Mucosa of stomach (tissue), 1 donor: ENCODE results near the gene LACC1.

Experiments used
- H3K27me3 ChIP-seq: one replicate; pipeline ENCODE4 v1.7.0; 2013; ENCODE audit warnings: mild to moderate bottlenecking, low read length; ENCODE audit not compliant: control insufficient read depth, insufficient read depth
- H3K36me3 ChIP-seq: one replicate; pipeline ENCODE4 v1.7.0; 2013; ENCODE audit warnings: low read length; ENCODE audit not compliant: control insufficient read depth, insufficient read depth
- H3K4me1 ChIP-seq: one replicate; pipeline ENCODE4 v1.7.0; 2013; ENCODE audit warnings: mild to moderate bottlenecking, low read length; ENCODE audit not compliant: control insufficient read depth, insufficient read depth
- H3K4me3 ChIP-seq: one replicate; pipeline ENCODE4 v1.7.0; 2013; ENCODE audit warnings: low read length
- H3K9ac ChIP-seq: one replicate; pipeline ENCODE4 v1.7.0; 2013; ENCODE audit warnings: mild to moderate bottlenecking, low read length, moderate library complexity
- H3K9me3 ChIP-seq: one replicate; pipeline ENCODE4 v1.7.0; 2013; ENCODE audit warnings: mild to moderate bottlenecking, low read length, moderate library complexity; ENCODE audit not compliant: control insufficient read depth
- donor health status: Pancreatic carcinoma.

The LACC1 gene

GRCh38 chr13:43872181-43872580 is 7.5 kb upstream of the LACC1 start:
- Histone ChIP-seq H3K9ac (no peak overlapping the region), H3K4me3 (no peak overlapping the region), H3K4me1 (no peaks in the 10 kb centered on the region), H3K27me3 (no peaks in the 10 kb centered on the region), H3K36me3 (no peaks in the 10 kb centered on the region), H3K9me3 (no peaks in the 10 kb centered on the region)

GRCh38 chr13:43874504-43875092 is 5.1 kb upstream of the LACC1 start:
- H3K9me3 ChIP-seq, result no peaks in the 10 kb centered on the region
- no peak overlapping the region for H3K9ac ChIP-seq
- H3K4me1 ChIP-seq, result peaks cover 6% of the 10 kb centered on the region
- no peaks in the 10 kb centered on the region for H3K36me3 ChIP-seq
- H3K27me3 ChIP-seq, result no peaks in the 10 kb centered on the region
- H3K4me3 ChIP-seq, result no peak overlapping the region

- H3K36me3 ChIP-seq, result no peaks in the 10 kb centered on the region
- H3K4me1 ChIP-seq, result peaks cover 6% of the 10 kb centered on the region
- no peaks in the 10 kb centered on the region for H3K9me3 ChIP-seq
- H3K9ac ChIP-seq, result no peak overlapping the region
- H3K27me3 ChIP-seq, result no peaks in the 10 kb centered on the region
- H3K4me3 ChIP-seq, result no peak overlapping the region
Observed at GRCh38 chr13:43876366-43876765, 3.3 kb upstream of the LACC1 start.

GRCh38 chr13:43877326-43877725 is 2.4 kb upstream of the LACC1 start:
- H3K9me3 ChIP-seq, result no peaks in the 10 kb centered on the region
- no peaks in the 10 kb centered on the region for H3K27me3 ChIP-seq
- H3K9ac ChIP-seq, result no peak overlapping the region
- peaks cover 6% of the 10 kb centered on the region for H3K4me1 ChIP-seq
- no peak overlapping the region for H3K4me3 ChIP-seq
- H3K36me3 ChIP-seq, result no peaks in the 10 kb centered on the region

GRCh38 chr13:43877766-43878165 is 1.9 kb upstream of the LACC1 start:
- no peak overlapping the region for H3K9ac ChIP-seq
- H3K27me3 ChIP-seq, result no peaks in the 10 kb centered on the region
- H3K4me1 ChIP-seq, result peaks cover 6% of the 10 kb centered on the region

GRCh38 chr13:43878892-43879754 is 581 bp upstream of the LACC1 start, which contains the start of gene CCDC122:
Gene CCDC122, minus strand, starts transcription at chr13:43879740. Its CDS starts 10,364 bp downstream, at chr13:43869376.
- H3K9ac ChIP-seq, result peak within 1 kb of the TSS; percentile 93
- H3K4me1 ChIP-seq, result peaks cover 6% of the 10 kb centered on the region
- peak within 1 kb of the TSS; percentile 70 for H3K4me3 ChIP-seq

More at GRCh38 chr13:43877766-43878165, 1.9 kb upstream of the LACC1 start:
- Histone ChIP-seq H3K9me3 (no peaks in the 10 kb centered on the region), H3K36me3 (no peaks in the 10 kb centered on the region), H3K4me3 (no peak overlapping the region)

GRCh38 chr13:43880214-43880855 is 631 bp downstream of the LACC1 start:
- Histone ChIP-seq H3K4me1 (peaks cover 6% of the 10 kb centered on the region), H3K27me3 (no peaks in the 10 kb centered on the region), H3K4me3 (peak overlapping the region; percentile 22), H3K9ac (peak overlapping the region; percentile 93), H3K9me3 (no peaks in the 10 kb centered on the region), H3K36me3 (no peaks in the 10 kb centered on the region)

More at GRCh38 chr13:43878892-43879754, 581 bp upstream of the LACC1 start, which contains the start of gene CCDC122:
- Histone ChIP-seq H3K27me3 (no peaks in the 10 kb centered on the region), H3K36me3 (no peaks in the 10 kb centered on the region), H3K9me3 (no peaks in the 10 kb centered on the region)

- no peak overlapping the region for H3K4me3 ChIP-seq
- peaks cover 6% of the 10 kb centered on the region for H3K4me1 ChIP-seq
- H3K9ac ChIP-seq, result no peak overlapping the region
- H3K9me3 ChIP-seq, result no peaks in the 10 kb centered on the region
- H3K27me3 ChIP-seq, result no peaks in the 10 kb centered on the region
- H3K36me3 ChIP-seq, result no peaks in the 10 kb centered on the region
Observed at GRCh38 chr13:43880926-43881325, 1.2 kb downstream of the LACC1 start.

- no peaks in the 10 kb centered on the region for H3K9me3 ChIP-seq
- H3K4me1 ChIP-seq, result peaks cover 6% of the 10 kb centered on the region
- no peaks in the 10 kb centered on the region for H3K27me3 ChIP-seq
- H3K4me3 ChIP-seq, result no peak overlapping the region
- H3K9ac ChIP-seq, result no peak overlapping the region
- no peaks in the 10 kb centered on the region for H3K36me3 ChIP-seq
Observed at GRCh38 chr13:43881580-43881979, 1.9 kb downstream of the LACC1 start.

GRCh38 chr13:43883631-43884030 is 3.9 kb downstream of the LACC1 start:
- no peak overlapping the region for H3K9ac ChIP-seq
- peaks cover 1% of the 10 kb centered on the region for H3K4me1 ChIP-seq
- H3K4me3 ChIP-seq, result no peak overlapping the region
- no peaks in the 10 kb centered on the region for H3K27me3 ChIP-seq
- H3K9me3 ChIP-seq, result no peaks in the 10 kb centered on the region
- H3K36me3 ChIP-seq, result no peaks in the 10 kb centered on the region

- Histone ChIP-seq H3K4me3 (no peak overlapping the region), H3K9ac (no peak overlapping the region), H3K27me3 (no peaks in the 10 kb centered on the region), H3K36me3 (no peaks in the 10 kb centered on the region), H3K9me3 (no peaks in the 10 kb centered on the region), H3K4me1 (no peaks in the 10 kb centered on the region)
Observed at GRCh38 chr13:43884222-43884621, 4.5 kb downstream of the LACC1 start.

- H3K4me1 ChIP-seq, result no peaks in the 10 kb centered on the region
- no peak overlapping the region for H3K4me3 ChIP-seq
- H3K9ac ChIP-seq, result no peak overlapping the region
- no peaks in the 10 kb centered on the region for H3K36me3 ChIP-seq
- no peaks in the 10 kb centered on the region for H3K27me3 ChIP-seq
- no peaks in the 10 kb centered on the region for H3K9me3 ChIP-seq
Observed at GRCh38 chr13:43894438-43894837, 14.7 kb downstream of the LACC1 start.
